NCI-H187 treated with DMSO at 0.1 percent for 48 hours (cell line): ENCODE data around the gene HNRNPAB.
"Not testable (repeated sequence)": the region's sequence is repeated elsewhere in the genome, so short reads cannot be mapped to it uniquely, and the experiment has no call there.

Experiments used
- DNase-seq: peaks from one replicate; lab custom pipeline; 2025; lab: John Stamatoyannopoulos, UW

HNRNPAB gene

GRCh38 chr5:178245389-178245788 is 41.1 kb downstream of the HNRNPAB start:
- DNase-seq, result no peak

DNA sequence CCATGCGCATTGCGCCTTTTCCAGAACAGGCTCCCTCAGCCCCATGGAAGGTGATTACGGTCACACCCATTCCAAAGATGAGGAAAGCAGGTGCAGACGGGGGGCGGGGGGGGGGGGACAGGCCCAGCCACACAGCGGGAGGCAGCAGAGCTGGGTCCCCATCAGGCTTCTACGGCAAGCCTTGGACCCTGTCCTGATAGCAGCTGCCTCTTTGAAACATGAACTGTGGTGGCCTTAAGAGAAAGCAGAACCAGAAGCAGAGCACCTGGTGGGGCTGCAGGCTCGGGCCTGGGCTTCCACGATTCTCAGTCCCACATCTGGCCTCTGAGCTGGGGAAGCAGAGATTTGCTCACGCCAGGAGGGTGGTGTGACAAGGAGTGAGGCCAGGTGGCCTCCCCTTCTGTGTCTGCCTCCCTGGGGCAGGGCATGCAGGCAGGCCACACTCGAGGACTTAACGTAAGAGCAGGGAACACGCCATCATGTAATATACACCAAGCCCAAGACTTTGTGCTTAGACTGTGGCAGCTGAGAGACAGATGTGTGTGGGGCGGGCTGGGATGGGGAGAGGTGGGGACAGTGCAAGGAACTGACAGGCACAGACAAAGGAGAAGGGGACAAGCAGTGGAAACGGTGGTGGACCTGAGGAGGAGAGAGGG is 42.4 kb downstream of the HNRNPAB start:
- no peak for DNase-seq

DNA sequence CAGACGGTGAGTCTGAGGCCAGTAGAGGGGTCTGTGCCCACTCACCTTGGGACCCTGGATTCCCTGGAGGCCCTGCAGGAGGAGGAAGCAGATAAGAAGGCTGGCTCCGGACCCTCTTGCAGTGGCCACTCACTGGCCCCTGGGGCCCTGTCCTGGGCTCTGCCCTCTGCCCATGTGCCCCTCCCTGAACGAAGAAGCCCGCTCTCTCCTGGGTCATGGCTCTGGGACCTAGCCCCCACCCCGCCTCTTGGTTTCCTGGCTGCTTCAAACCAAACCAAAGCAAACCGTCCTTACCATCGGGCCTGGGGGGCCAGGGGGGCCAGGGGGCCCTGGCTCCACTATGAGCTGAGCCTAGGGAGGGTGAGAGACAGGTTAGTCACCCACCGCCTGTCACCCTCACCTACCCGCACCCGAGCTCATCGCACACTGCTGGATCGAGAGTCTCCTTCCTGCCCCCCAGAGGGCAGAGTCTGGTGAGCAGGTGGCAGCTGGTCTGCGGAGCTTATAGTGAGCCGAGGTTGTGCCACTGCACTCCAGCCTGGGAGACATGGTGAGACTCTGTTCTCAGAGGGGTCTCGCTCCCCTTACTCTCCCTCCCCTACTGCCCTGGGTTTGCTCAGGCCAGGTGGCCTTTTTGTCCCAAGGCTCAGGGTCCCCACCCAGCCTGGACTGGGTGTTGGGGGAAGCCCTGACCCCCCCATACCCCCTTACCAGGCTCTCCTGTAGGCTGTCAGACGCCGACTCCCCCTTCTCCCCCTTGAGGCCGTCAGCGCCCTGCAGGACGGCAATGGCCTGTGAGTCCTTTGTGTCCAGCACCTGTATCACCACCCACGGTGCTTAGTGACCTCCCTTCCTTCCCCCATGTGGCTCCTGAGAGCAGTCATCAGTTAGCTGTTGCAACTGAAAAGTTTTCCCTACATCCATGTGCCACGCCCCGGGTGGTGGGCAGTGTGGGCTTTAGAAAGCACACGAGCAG is 43.4 kb downstream of the HNRNPAB start:
- DNase-seq, result no peak

DNA sequence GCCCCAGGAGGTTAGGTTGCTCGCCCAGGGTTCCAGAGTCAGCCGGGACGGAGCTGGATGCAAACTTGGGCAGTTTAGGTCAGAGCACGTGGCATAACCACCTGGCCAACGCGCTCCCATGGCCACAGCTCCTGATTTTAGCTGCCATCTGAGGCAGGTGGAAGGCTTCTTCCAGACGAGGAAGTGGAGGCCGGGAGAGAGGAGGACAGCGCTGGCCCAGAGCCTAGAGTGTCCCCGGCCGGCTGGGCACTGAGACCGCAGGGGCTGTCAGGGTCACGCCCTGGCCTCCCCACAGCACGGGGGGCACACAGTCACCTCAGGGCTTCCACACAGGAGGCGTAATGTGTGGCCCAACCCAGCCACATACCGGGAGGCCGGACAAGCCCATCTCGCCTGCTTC is 44.4 kb downstream of the HNRNPAB start:
- no peak for DNase-seq

- no peak for DNase-seq
Observed at GRCh38 chr5:178249191-178249989, 45.1 kb downstream of the HNRNPAB start.

GRCh38 chr5:178250263-178250662 is 45.9 kb downstream of the HNRNPAB start:
- no peak for DNase-seq

- DNase-seq, result no peak
Observed at GRCh38 chr5:178252258-178252657, 47.9 kb downstream of the HNRNPAB start.

DNA sequence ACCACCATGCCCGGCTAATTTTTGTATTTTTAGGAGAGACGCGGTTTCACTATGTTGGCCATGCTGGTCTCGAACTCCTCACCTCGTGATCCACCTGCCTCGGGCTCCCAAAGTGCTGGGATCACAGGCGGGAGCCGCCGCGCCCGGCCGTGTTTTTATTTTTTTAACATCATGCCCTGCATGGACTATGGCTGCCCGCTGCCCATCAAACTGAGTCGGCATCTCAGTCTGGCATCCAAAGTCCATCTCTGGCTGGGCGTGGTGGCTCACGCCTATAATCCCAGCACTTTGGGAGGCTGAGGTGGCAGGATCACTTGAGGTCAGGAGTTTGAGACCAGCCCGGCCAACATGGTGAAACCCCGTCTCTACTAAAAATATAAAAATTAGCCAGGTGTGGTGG is 49.3 kb downstream of the HNRNPAB start:
- not testable (repeated sequence) for DNase-seq

DNA sequence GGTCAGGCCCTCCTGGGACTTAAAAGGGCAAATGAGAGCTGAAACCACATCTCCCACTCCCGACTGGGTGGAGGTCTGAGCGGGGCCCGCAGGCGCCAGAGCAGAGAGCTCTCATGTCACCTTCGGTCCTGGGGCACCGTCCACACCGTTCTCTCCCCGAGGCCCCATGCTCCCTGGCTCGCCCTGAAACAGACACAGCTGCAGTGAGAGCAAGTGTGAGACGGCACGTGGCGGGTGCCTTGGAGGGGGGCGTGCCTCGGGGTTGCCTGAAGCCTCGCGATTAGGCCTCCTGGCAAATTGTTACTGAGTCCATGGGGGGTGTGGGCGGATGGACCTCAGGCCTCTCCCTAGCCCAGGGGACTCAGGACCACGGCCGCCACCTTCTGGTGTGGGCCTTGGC is 52.4 kb downstream of the HNRNPAB start:
- DNase-seq, result no peak

GRCh38 chr5:178257650-178258049 is 53.3 kb downstream of the HNRNPAB start:
- no peak for DNase-seq

GRCh38 chr5:178259623-178260536 is 55.5 kb downstream of the HNRNPAB start:
- DNase-seq, result no peak
